Measurements from ENCODE around the gene ENPP1. TPM values are rescaled to one million over a fixed set of nuclear protein-coding genes. Genes with fewer than 3 reads are reported as not detected.

The ENPP1 gene
- total and polyA plus RNA-seq, 8 donors: 4.8 to 46.6 (median 18.7) TPM

- DNase-seq (no peak), ATAC-seq (no peak), FAIRE-seq (no peak)
- TF ChIP-seq CTCF (IDR thresholded peaks at IDR 0.05): no peak
- Histone ChIP-seq H3K4me1 (no peaks in the 10 kb centered on the region), H3K36me3 (no peaks in the 10 kb centered on the region), H3K27me3 (no peaks in the 10 kb centered on the region), H3K4me3 (no peak overlapping the region), H3K27ac (no peak overlapping the region), H3K9me3 (no peaks in the 10 kb centered on the region)
- intact Hi-C loops (cut with DNase I): no loop called here
- WGBS, 2 donors: 80 to 88% methylated on average over 2 of the region's 2 CpGs
Observed at GRCh38 chr6:131776985-131777384, 30.8 kb upstream of the ENPP1 start.

- no peaks in the 10 kb centered on the region for H3K4me1 ChIP-seq
- H3K9me3 ChIP-seq: no peaks in the 10 kb centered on the region
- no peak overlapping the region for H3K27ac ChIP-seq
- no peaks in the 10 kb centered on the region for H3K27me3 ChIP-seq
- no peak overlapping the region for H3K4me3 ChIP-seq
- no peak for FAIRE-seq
- intact Hi-C loops (cut with DNase I): no loop called here
- H3K36me3 ChIP-seq: no peaks in the 10 kb centered on the region
- ATAC-seq: no peak
- no peak for DNase-seq
- no peak for TF ChIP-seq CTCF (IDR thresholded peaks at IDR 0.05)
- 61 to 71% methylated on average over 1 of the region's 1 CpG for WGBS, 2 donors
Observed at GRCh38 chr6:131778169-131778568, 29.7 kb upstream of the ENPP1 start.

GRCh38 chr6:131779304-131779703, 28.5 kb upstream of the ENPP1 start:
- no peak for ATAC-seq
- Histone ChIP-seq H3K4me1 (no peaks in the 10 kb centered on the region), H3K36me3 (no peaks in the 10 kb centered on the region), H3K27me3 (no peaks in the 10 kb centered on the region), H3K9me3 (no peaks in the 10 kb centered on the region), H3K27ac (no peak overlapping the region), H3K4me3 (no peak overlapping the region)
- intact Hi-C loops (cut with DNase I): no loop called here
- no peak for FAIRE-seq
- no peak for DNase-seq
- 81 to 85% methylated on average over 2 of the region's 2 CpGs for WGBS, 2 donors
- no peak for TF ChIP-seq CTCF (IDR thresholded peaks at IDR 0.05)

- intact Hi-C loops (cut with DNase I): loop anchor here in 2 of 3 donors (5.0 to 10.0 kb wide), 2 partner anchors 127 to 134 kb away; no protein-coding TSS in a partner anchor
- WGBS, 2 donors: 92 to 94% methylated on average over 11 of the region's 11 CpGs
Observed at GRCh38 chr6:131780600-131780999, 27.2 kb upstream of the ENPP1 start.

More at GRCh38 chr6:131780600-131780999, 27.2 kb upstream of the ENPP1 start:
- FAIRE-seq (no peak), ATAC-seq (no peak), DNase-seq (no peak)
- no peaks in the 10 kb centered on the region for H3K4me1 ChIP-seq
- H3K27me3 ChIP-seq: no peaks in the 10 kb centered on the region
- H3K27ac ChIP-seq: no peak overlapping the region
- H3K4me3 ChIP-seq: no peak overlapping the region
- no peaks in the 10 kb centered on the region for H3K9me3 ChIP-seq
- no peak for TF ChIP-seq CTCF (IDR thresholded peaks at IDR 0.05)
- H3K36me3 ChIP-seq: no peaks in the 10 kb centered on the region
